HG03571 (cell line): Measurements from ENCODE around the gene NFATC2IP.
"Not testable (repeated sequence)": the region's sequence is repeated elsewhere in the genome, so short reads cannot be mapped to it uniquely, and the experiment has no call there.

Experiments used
- ATAC-seq: cut with Tn5 transposase; IDR thresholded peaks from one replicate; pipeline ENCODE4 v1.9.1; 2021; ENCODE audit not compliant: unreplicated experiment

NFATC2IP gene

GRCh38 chr16:28964496-28964895 is 13.8 kb downstream of the NFATC2IP start:
- ATAC-seq = no peak

GRCh38 chr16:28967156-28967555 is 16.4 kb downstream of the NFATC2IP start:
- ATAC-seq = no peak

GRCh38 chr16:28969696-28970095 is 19.0 kb downstream of the NFATC2IP start:
- not testable (repeated sequence) for ATAC-seq

- ATAC-seq = peak; percentile 5
Observed at GRCh38 chr16:28974007-28974436, 23.3 kb downstream of the NFATC2IP start.

GRCh38 chr16:28974437-28975157 is 23.9 kb downstream of the NFATC2IP start, which contains the start of gene SPNS1:
TSS of gene SPNS1 (plus strand) at chr16:28974778. CDS start at chr16:28975152, 374 bp downstream.
- peak; percentile 83 for ATAC-seq

- peak; percentile 23 for ATAC-seq
Observed at GRCh38 chr16:28975158-28975599, 24.4 kb downstream of the NFATC2IP start.

- ATAC-seq = no peak
Observed at GRCh38 chr16:28977703-28978662, 27.2 kb downstream of the NFATC2IP start.

GRCh38 chr16:28980330-28980729 is 29.6 kb downstream of the NFATC2IP start:
- not testable (repeated sequence) for ATAC-seq

- ATAC-seq = no peak
Observed at GRCh38 chr16:28980929-28981328, 30.2 kb downstream of the NFATC2IP start.

- ATAC-seq = no peak
Observed at GRCh38 chr16:28981517-28981916, 30.8 kb downstream of the NFATC2IP start.

GRCh38 chr16:28982418-28982817 is 31.7 kb downstream of the NFATC2IP start:
- no peak for ATAC-seq

GRCh38 chr16:28982949-28983348 is 32.2 kb downstream of the NFATC2IP start:
- ATAC-seq = no peak

GRCh38 chr16:28983644-28984043 is 32.9 kb downstream of the NFATC2IP start:
- no peak for ATAC-seq

GRCh38 chr16:28984091-28984490 is 33.4 kb downstream of the NFATC2IP start:
- no peak for ATAC-seq

- no peak for ATAC-seq
Observed at GRCh38 chr16:28984619-28985135, 33.9 kb downstream of the NFATC2IP start, which contains the start of gene LAT. TSS of gene LAT (plus strand) at chr16:28985052. CDS start at chr16:28985418, 366 bp downstream.

GRCh38 chr16:28985211-28986041 is 34.7 kb downstream of the NFATC2IP start:
- ATAC-seq = no peak

GRCh38 chr16:28986046-28986445 is 35.3 kb downstream of the NFATC2IP start:
- no peak for ATAC-seq

- ATAC-seq = no peak
Observed at GRCh38 chr16:28986492-28986891, 35.8 kb downstream of the NFATC2IP start.

- ATAC-seq = no peak
Observed at GRCh38 chr16:28987170-28987853, 36.6 kb downstream of the NFATC2IP start.

GRCh38 chr16:28989363-28989762 is 38.6 kb downstream of the NFATC2IP start:
- ATAC-seq = no peak
